Psoas muscle (tissue), 8 donors: ENCODE results near the gene SEC61B. TPM values are rescaled to one million over a fixed set of nuclear protein-coding genes. Genes with fewer than 3 reads are reported as not detected.
A peak's percentile ranks its signal among the peaks of the same experiment; 100 is the strongest.

Experiments
- ATAC-seq, 4 donors: fragments of 200-7000 bp; cut with Tn5 transposase; one replicate each; pipeline ENCODE4 v1.9.1; 2020; ENCODE audit warnings: moderate library complexity in 3 of 4, mild to moderate bottlenecking in 2 of 4
- DNase-seq, 2 donors: peaks; one replicate each; pipeline ENCODE4 v3.0.0-alpha.2; 2020
- H3K27ac ChIP-seq: fragments of 200-600 bp; one replicate; pipeline ENCODE4 v1.8.0; 2022
- H3K27me3 ChIP-seq, 3 donors: fragments of 200-600 bp in 1 of 3; one replicate each; pipeline versions ENCODE4 v1.6.1 to v1.8.0; 2013 to 2022; ENCODE audit warnings: low read length in 2 of 3, mild to moderate bottlenecking in 2 of 3, moderate library complexity in 1 of 3; ENCODE audit not compliant: insufficient read depth in 3 of 3
- H3K36me3 ChIP-seq, 2 donors: fragments of 200-600 bp in 1 of 2; one replicate each; pipeline versions ENCODE4 v1.6.1 to v1.8.0; 2013 to 2022; ENCODE audit warnings: low read depth in 1 of 2, mild to moderate bottlenecking in 1 of 2, moderate library complexity in 1 of 2; ENCODE audit not compliant: insufficient read depth in 1 of 2
- H3K4me1 ChIP-seq: fragments of 200-600 bp; one replicate; pipeline ENCODE4 v1.8.0; 2022
- H3K4me3 ChIP-seq: fragments of 200-600 bp; one replicate; pipeline ENCODE4 v1.8.0; 2022; ENCODE audit warnings: mild to moderate bottlenecking
- H3K9me3 ChIP-seq: fragments of 200-600 bp; one replicate; pipeline ENCODE4 v1.8.0; 2022
- WGBS, 3 donors: extraction: QIAGEN DNeasy Blood & Tissue Kit; methylation state at CpG; one replicate each; pipeline versions ENCODE4 v1.1.6 to v1.1.7; 2013; 5-methylcytosine and 5-hydroxymethylcytosine counted together
- intact Hi-C, 2 donors: fragments of 100-400 bp; cut with DNase I; formaldehyde crosslinking; loops; one replicate each; pipeline versions ENCODE4 v1.11.0 to v1.14.2; 2022
- polyA plus RNA-seq, 3 donors: library from polyadenylated mRNA; stranded (reverse); fragments of 200-250 nt; gene quantifications; one replicate each; pipeline ENCODE4 v1.2.3, GENCODE V29; 2013
- total RNA-seq, 4 donors: library from RNA; stranded (reverse); fragmentation: NEBNext Ultra II Directional in 2 of 4; extraction: Animal tissue kit (Norgen Biotek cat#: 25700) in 2 of 4; gene quantifications; one replicate each; pipeline versions ENCODE4 v1.2.1 to v1.2.4, GENCODE V29; 2021 to 2023
- TF ChIP-seq, protein P1 (sequence below): fragments of 200-600 bp; IDR thresholded peaks from one replicate; pipeline ENCODE4 v1.8.0; 2022; ENCODE audit warnings: antibody characterized with exemption
- donor health status: healthy with polysubstance abuse.
- donor health status: DM: no; HTN: no; CAD: no; lungs with moderate emphysema.
- donor health status: Bipolar disorder and iron deficiency.
- donor health status: healthy.
- donor health status: DM: yes; HTN: yes; CAD: no.
- donor health status: DM: no; HTN: no; CAD: no.
- donor health status: DM: no; HTN: no; CAD: no.
- donor health status: DM: yes; HTN: yes; CAD: no.

The SEC61B gene
- total and polyA plus RNA-seq, 7 donors: 17.5 to 145 (median 49.6) TPM

DNA sequence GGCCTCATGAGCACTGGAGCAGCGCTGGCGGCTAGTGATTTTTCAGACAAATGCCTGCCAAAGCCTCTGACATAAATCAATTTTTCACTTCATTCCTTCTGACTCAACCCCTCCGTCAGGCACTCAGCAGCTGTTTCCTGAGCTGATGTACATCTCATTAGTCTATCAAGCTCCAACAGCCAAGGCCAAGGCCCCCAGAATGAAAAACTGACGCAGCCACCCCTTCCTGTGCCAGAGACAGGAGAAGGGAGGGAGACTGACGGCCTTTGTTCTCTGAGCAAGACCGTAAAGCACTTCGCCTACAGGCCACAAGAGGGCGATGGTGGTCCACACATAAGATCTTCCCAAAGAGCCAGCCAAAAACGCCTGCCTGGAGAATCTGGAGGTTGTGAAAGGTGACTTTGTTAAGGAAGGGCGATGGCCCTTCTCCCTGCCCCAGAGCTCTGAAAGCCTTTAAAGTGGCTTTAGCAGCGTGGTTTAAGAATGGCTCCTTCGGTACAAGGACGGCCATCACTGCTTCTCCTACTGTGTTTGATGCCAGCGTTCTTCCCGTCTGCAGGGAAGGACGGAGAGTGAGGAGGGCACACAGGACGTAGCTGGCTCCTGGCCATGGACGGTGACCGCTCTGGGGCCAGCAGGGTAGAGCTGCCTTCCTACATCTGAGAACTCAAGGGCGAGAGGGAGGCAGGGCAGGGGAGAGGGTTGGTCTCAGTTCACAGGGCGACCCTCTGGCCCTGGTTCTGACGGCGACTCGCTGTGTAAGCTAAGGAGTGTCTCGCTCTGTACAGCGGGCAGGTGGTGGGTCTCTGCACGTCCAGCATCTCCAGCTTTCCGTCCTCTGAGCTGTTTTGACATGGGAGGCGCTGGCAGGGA lies 37.4 kb upstream of the SEC61B start:
- no peaks in the 10 kb centered on the region for H3K9me3 ChIP-seq
- DNase-seq (peak; percentile 86 to 92), ATAC-seq (peak; percentile 88 to 97 (median 94))
- peak overlapping the region; percentile 54 for H3K4me3 ChIP-seq
- H3K4me1 ChIP-seq: no peaks in the 10 kb centered on the region
- no peak overlapping the region for H3K27ac ChIP-seq
- no peaks in the 10 kb centered on the region for H3K36me3 ChIP-seq
- intact Hi-C loops: loop anchor here (2.0 to 10.0 kb wide), 3 partner anchors 36 to 1030 kb away; partner anchors contain the start of genes ALG2 (in 1 of the 2) and NR4A3 (in 1 of the 2)
- no peaks in the 10 kb centered on the region for H3K27me3 ChIP-seq
- 15 to 24% (median 17%) methylated on average over 28 to 29 of the region's 29 CpGs for WGBS, 3 donors
- TF ChIP-seq, protein P1, sequence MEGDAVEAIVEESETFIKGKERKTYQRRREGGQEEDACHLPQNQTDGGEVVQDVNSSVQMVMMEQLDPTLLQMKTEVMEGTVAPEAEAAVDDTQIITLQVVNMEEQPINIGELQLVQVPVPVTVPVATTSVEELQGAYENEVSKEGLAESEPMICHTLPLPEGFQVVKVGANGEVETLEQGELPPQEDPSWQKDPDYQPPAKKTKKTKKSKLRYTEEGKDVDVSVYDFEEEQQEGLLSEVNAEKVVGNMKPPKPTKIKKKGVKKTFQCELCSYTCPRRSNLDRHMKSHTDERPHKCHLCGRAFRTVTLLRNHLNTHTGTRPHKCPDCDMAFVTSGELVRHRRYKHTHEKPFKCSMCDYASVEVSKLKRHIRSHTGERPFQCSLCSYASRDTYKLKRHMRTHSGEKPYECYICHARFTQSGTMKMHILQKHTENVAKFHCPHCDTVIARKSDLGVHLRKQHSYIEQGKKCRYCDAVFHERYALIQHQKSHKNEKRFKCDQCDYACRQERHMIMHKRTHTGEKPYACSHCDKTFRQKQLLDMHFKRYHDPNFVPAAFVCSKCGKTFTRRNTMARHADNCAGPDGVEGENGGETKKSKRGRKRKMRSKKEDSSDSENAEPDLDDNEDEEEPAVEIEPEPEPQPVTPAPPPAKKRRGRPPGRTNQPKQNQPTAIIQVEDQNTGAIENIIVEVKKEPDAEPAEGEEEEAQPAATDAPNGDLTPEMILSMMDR: peak; percentile 96

DNA sequence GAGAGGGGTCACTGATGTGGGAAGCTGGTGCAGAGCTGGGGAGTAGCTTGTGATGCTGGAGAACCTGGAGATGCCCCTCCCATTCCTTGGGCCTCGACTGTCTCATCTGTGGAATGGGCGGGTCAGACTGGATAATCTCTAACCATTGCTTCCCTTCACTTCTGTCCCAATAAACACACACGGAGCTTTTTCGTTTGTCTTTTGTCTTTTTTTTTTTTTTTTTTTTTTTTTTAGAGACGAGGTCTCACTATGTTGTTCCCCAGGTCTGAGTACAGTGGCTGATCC lies 36.8 kb upstream of the SEC61B start:
- H3K4me3 ChIP-seq: no peak overlapping the region
- intact Hi-C loops: loop anchor here (2.0 to 10.0 kb wide), 3 partner anchors 36 to 1030 kb away; partner anchors contain the start of genes ALG2 (in 1 of the 2) and NR4A3 (in 1 of the 2)
- no peaks in the 10 kb centered on the region for H3K36me3 ChIP-seq
- 74 to 82% (median 78%) methylated on average over 4 to 5 of the region's 5 CpGs for WGBS, 3 donors
- H3K27me3 ChIP-seq: no peaks in the 10 kb centered on the region
- H3K27ac ChIP-seq: no peak overlapping the region
- TF ChIP-seq, protein P1: no peak
- no peak for DNase-seq
- ATAC-seq: no peak
- H3K9me3 ChIP-seq: no peaks in the 10 kb centered on the region
- H3K4me1 ChIP-seq: no peaks in the 10 kb centered on the region

DNA sequence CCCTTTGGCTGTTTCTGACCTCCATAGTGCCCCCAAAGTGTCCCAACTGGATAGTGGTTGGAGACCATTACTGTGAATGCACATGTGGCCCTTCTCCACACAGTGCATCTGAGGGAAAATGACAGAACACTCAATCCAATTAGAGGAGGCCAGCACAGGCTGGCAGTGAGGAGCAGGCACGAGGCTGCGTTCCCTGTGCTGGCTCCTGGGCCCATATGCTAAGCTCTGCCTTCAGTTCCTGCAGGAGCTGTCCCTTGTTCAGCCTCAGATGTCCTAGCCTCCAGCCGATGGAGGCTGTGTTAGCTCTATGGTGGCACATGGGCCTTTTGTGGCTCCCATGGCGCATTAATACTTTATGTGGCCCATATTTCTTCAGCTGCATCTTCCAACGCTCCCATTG lies 36.1 kb upstream of the SEC61B start:
- intact Hi-C loops: loop anchor here (2.0 to 10.0 kb wide), 3 partner anchors 35 to 1029 kb away; partner anchors contain the start of genes ALG2 (in 1 of the 2) and NR4A3 (in 1 of the 2)
- Histone ChIP-seq H3K27ac (no peak overlapping the region), H3K36me3 (no peaks in the 10 kb centered on the region), H3K4me1 (no peaks in the 10 kb centered on the region), H3K9me3 (no peaks in the 10 kb centered on the region), H3K27me3 (no peaks in the 10 kb centered on the region), H3K4me3 (no peak overlapping the region)
- 75 to 85% (median 83%) methylated on average over 5 of the region's 5 CpGs for WGBS, 3 donors
- ATAC-seq (no peak), DNase-seq (no peak)
- TF ChIP-seq, protein P1: no peak

- no peaks in the 10 kb centered on the region for H3K27me3 ChIP-seq
- ATAC-seq (no peak), DNase-seq (no peak)
- TF ChIP-seq, protein P1: no peak
- H3K9me3 ChIP-seq: no peaks in the 10 kb centered on the region
- intact Hi-C loops: loop anchor here (10.0 kb wide), 2 partner anchors 637 to 1027 kb away; partner anchors contain the start of gene NR4A3 (in 1 of the 2)
- no peaks in the 10 kb centered on the region for H3K36me3 ChIP-seq
- no peak overlapping the region for H3K27ac ChIP-seq
- no peaks in the 10 kb centered on the region for H3K4me1 ChIP-seq
- 88 to 93% (median 92%) methylated on average over 4 of the region's 4 CpGs for WGBS, 3 donors
- H3K4me3 ChIP-seq: no peak overlapping the region
Observed at GRCh38 chr9:99187311-99187710, 34.8 kb upstream of the SEC61B start.
